CD14-positive monocyte (primary cell): ENCODE results near the gene ZNF558. TPM values are rescaled to one million over a fixed set of nuclear protein-coding genes. Genes with fewer than 3 reads are reported as not detected.

Experiments
- DNase-seq, 3 donors: peaks; one replicate each; pipeline ENCODE4 v3.0.0-alpha.2; 2011 to 2022
- H2AFZ ChIP-seq: 2 replicates; pipeline ENCODE4 v1.6.0; 2012; ENCODE audit warnings: mild to moderate bottlenecking, low read depth, low read length, inconsistent platforms; ENCODE audit not compliant: insufficient read depth, poor library complexity, severe bottlenecking
- H3K27ac ChIP-seq, 2 donors: 1 replicate in 1 of 2; 2 replicates in 1 of 2; pipeline ENCODE4 v1.5.1; 2012 to 2013; ENCODE audit warnings: low read length in 2 of 2, control low read depth in 1 of 2, inconsistent platforms in 1 of 2, low read depth in 1 of 2, mild to moderate bottlenecking in 1 of 2
- H3K27me3 ChIP-seq, 2 donors: one replicate each; pipeline versions ENCODE4 v1.6.0 to v1.6.1; 2011 to 2013; ENCODE audit warnings: low read length in 2 of 2; ENCODE audit not compliant: control insufficient read depth in 2 of 2, insufficient read depth in 2 of 2
- H3K36me3 ChIP-seq, 2 donors: replicated peaks in 1 of 2; 1 replicate in 1 of 2; 2 replicates in 1 of 2; pipeline versions ENCODE4 v1.5.1 to v1.6.1; 2012 to 2013; ENCODE audit warnings: low read length in 2 of 2, control low read depth in 1 of 2, inconsistent platforms in 1 of 2, mild to moderate bottlenecking in 1 of 2; ENCODE audit not compliant: insufficient read depth in 2 of 2, control insufficient read depth in 1 of 2
- H3K4me1 ChIP-seq, 2 donors: 1 replicate in 1 of 2; 2 replicates in 1 of 2; pipeline versions ENCODE4 v1.5.1 to v1.6.1; 2012 to 2013; ENCODE audit warnings: low read length in 2 of 2, control low read depth in 1 of 2, inconsistent platforms in 1 of 2, mild to moderate bottlenecking in 1 of 2, moderate library complexity in 1 of 2; ENCODE audit not compliant: insufficient read depth in 2 of 2, control insufficient read depth in 1 of 2
- H3K4me2 ChIP-seq: replicated peaks from 2 replicates; pipeline ENCODE3; 2012; ENCODE audit warnings: low read length, moderate library complexity, mild to moderate bottlenecking; ENCODE audit not compliant: poor library complexity, severe bottlenecking; ENCODE audit errors: extremely low read depth
- H3K4me3 ChIP-seq, 3 experiments: fragments of 200-600 bp in 1 of 3; sonication (generic) in 1 of 3; replicated peaks in 1 of 3; 1 replicate in 2 of 3; 2 replicates in 1 of 3; pipeline ENCODE4 v1.5.1; 2011 to 2013; ENCODE audit warnings: low read length in 3 of 3, mild to moderate bottlenecking in 3 of 3, control low read depth in 2 of 3, low read depth in 2 of 3, inconsistent platforms in 1 of 3, moderate library complexity in 1 of 3
- H3K79me2 ChIP-seq: 2 replicates; pipeline ENCODE4 v1.6.0; 2012; ENCODE audit warnings: mild to moderate bottlenecking, control low read depth, inconsistent platforms, low read length, moderate library complexity; ENCODE audit not compliant: insufficient read depth
- H3K9ac ChIP-seq: 2 replicates; pipeline ENCODE4 v1.6.0; 2017; ENCODE audit warnings: low read length, mild to moderate bottlenecking; ENCODE audit not compliant: insufficient read depth, poor library complexity, severe bottlenecking
- H3K9me3 ChIP-seq, 2 donors: replicated peaks in 1 of 2; 1 replicate in 1 of 2; 2 replicates in 1 of 2; pipeline versions ENCODE4 v1.5.1 to v1.6.1; 2012 to 2013; ENCODE audit warnings: low read length in 2 of 2, control low read depth in 1 of 2; ENCODE audit not compliant: control insufficient read depth in 1 of 2, insufficient read depth in 1 of 2
- H4K20me1 ChIP-seq: 2 replicates; pipeline ENCODE4 v1.6.0; 2012; ENCODE audit warnings: mild to moderate bottlenecking, low read length, control low read depth, moderate library complexity; ENCODE audit not compliant: insufficient read depth
- H3K27ac Mint-ChIP-seq, 7 donors: one replicate each; pipeline ENCODE4 v1.8.0; 2020; ENCODE audit warnings: mild to moderate bottlenecking in 7 of 7, mixed read lengths in 7 of 7, moderate library complexity in 6 of 7, inconsistent platforms in 2 of 7
- H3K27me3 Mint-ChIP-seq, 3 donors: one replicate each; pipeline ENCODE4 v1.8.0; 2021 to 2022; ENCODE audit warnings: low read depth in 3 of 3, mild to moderate bottlenecking in 3 of 3, mixed read lengths in 3 of 3, moderate library complexity in 3 of 3, inconsistent platforms in 1 of 3
- H3K36me3 Mint-ChIP-seq, 2 donors: one replicate each; pipeline ENCODE4 v1.8.0; 2020; ENCODE audit warnings: mixed read lengths in 2 of 2, inconsistent platforms in 1 of 2, mild to moderate bottlenecking in 1 of 2
- H3K4me1 Mint-ChIP-seq: one replicate; pipeline ENCODE4 v1.8.0; 2020; ENCODE audit warnings: mild to moderate bottlenecking, mixed read lengths
- H3K4me3 Mint-ChIP-seq, 2 donors: one replicate each; pipeline ENCODE4 v1.8.0; 2020; ENCODE audit warnings: mild to moderate bottlenecking in 2 of 2, mixed read lengths in 2 of 2, moderate library complexity in 1 of 2
- H3K9me3 Mint-ChIP-seq, 7 donors: one replicate each; pipeline ENCODE4 v1.8.0; 2020 to 2022; ENCODE audit warnings: mixed read lengths in 7 of 7, mild to moderate bottlenecking in 6 of 7, moderate library complexity in 6 of 7, inconsistent platforms in 2 of 7
- WGBS: methylation state at CpG from one replicate; pipeline ENCODE4 v1.1.5; 2013; ENCODE audit warnings: missing lambda C conversion rate; ENCODE audit not compliant: insufficient coverage; 5-methylcytosine and 5-hydroxymethylcytosine counted together
- intact Hi-C, 2 donors: fragments of 100-400 bp; cut with micrococcal nuclease; formaldehyde crosslinking; loops; one replicate each; pipeline versions ENCODE4 v1.15.0 to v1.15.1; 2023
- polyA plus RNA-seq, 3 donors: library from polyadenylated mRNA; depleted of rRNA in 1 of 3; unstranded in 2 of 3; stranded (reverse) in 1 of 3; fragments of 300-500 nt in 2 of 3; fragments of >200 nt in 1 of 3; fragmentation: Illumina TruSeq in 2 of 3; gene quantifications; 1 replicate in 2 of 3; 2 replicates in 1 of 3; pipeline ENCODE4 v1.2.3, GENCODE V29; 2012 to 2021
- TF ChIP-seq, protein P1 (sequence below): fragments of 200-600 bp; IDR thresholded peaks from one replicate; pipeline ENCODE4 v1.8.0; 2022; ENCODE audit warnings: antibody characterized with exemption, mild to moderate bottlenecking

ZNF558 gene
- polyA plus RNA-seq, 3 donors = 3.7 to 22.1 (median 5.6) TPM

DNA sequence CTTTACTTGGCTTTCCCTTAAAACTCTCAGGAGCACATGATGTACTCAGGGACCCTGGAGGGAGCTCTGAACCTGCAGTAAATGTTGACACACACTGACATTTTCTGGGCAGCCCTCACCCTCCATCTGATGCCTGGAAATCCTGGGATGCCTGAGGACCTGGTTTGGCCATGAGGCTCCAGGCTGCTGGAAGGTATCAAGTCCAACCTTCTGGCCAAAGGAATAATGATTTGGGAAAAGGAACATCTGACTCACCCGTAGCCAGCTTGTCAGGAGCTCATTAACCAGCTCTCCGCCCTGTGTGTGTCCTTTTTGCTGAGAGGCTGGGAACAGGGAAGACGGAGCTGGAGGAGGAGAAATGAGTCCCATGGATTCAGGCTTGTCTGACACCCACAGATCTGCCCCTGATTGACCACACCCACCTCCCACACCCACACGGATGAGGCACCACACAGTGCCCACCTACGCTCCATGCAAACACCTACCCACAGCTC is 10.3 kb downstream of the ZNF558 start:
- no peak overlapping the region for H3K9ac ChIP-seq
- H3K27me3 ChIP-seq = no peaks in the 10 kb centered on the region
- peak overlapping the region in 1 of 7 donors; percentile 4 for H3K27ac Mint-ChIP-seq
- peaks cover 80 to 90% of the 10 kb centered on the region in 2 donors for H3K36me3 Mint-ChIP-seq
- peaks cover 37 to 52% of the 10 kb centered on the region in 2 donors for H3K9me3 ChIP-seq
- no peak overlapping the region for H3K4me3 Mint-ChIP-seq
- WGBS = 100% methylated on average over 3 of the region's 5 CpGs
- H3K79me2 ChIP-seq = no peaks in the 10 kb centered on the region
- intact Hi-C loops = no loop called here
- no peaks in the 10 kb centered on the region for H4K20me1 ChIP-seq
- peaks cover 38 to 58% (median 48%) of the 10 kb centered on the region in 7 donors for H3K9me3 Mint-ChIP-seq
- no peaks in the 10 kb centered on the region for H3K4me1 ChIP-seq
- peaks cover 0 to 3% (median 0%) of the 10 kb centered on the region in 3 donors for H3K27me3 Mint-ChIP-seq
- TF ChIP-seq, protein P1, sequence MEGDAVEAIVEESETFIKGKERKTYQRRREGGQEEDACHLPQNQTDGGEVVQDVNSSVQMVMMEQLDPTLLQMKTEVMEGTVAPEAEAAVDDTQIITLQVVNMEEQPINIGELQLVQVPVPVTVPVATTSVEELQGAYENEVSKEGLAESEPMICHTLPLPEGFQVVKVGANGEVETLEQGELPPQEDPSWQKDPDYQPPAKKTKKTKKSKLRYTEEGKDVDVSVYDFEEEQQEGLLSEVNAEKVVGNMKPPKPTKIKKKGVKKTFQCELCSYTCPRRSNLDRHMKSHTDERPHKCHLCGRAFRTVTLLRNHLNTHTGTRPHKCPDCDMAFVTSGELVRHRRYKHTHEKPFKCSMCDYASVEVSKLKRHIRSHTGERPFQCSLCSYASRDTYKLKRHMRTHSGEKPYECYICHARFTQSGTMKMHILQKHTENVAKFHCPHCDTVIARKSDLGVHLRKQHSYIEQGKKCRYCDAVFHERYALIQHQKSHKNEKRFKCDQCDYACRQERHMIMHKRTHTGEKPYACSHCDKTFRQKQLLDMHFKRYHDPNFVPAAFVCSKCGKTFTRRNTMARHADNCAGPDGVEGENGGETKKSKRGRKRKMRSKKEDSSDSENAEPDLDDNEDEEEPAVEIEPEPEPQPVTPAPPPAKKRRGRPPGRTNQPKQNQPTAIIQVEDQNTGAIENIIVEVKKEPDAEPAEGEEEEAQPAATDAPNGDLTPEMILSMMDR = no peak
- no peak overlapping the region for H3K4me2 ChIP-seq
- no peak overlapping the region for H2AFZ ChIP-seq
- no peak overlapping the region for H3K27ac ChIP-seq
- DNase-seq = no peak
- H3K36me3 ChIP-seq = peaks cover 63 to 83% of the 10 kb centered on the region in 2 donors
- H3K4me1 Mint-ChIP-seq = no peaks in the 10 kb centered on the region
- no peak overlapping the region for H3K4me3 ChIP-seq

DNA sequence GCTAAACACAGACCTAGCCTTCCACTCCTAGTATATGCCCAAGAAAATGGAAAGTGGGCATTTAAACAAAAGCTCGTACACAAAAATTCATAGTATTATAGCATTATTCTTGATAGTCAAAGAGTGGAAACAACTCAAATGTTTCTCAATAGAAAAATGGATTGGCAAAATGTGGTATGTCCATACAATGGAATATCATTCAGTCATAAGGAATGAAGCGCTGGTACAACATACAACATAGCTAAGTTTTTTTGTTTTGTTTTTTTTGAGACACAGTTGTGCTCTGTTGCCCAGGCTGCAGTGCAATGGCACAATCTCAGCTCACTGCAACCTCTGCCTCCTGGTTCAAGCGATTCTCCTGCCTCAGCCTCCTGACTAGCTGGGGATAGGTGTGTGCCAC is 11.9 kb downstream of the ZNF558 start:
- peaks cover 48 to 68% of the 10 kb centered on the region in 2 donors for H3K9me3 ChIP-seq
- DNase-seq = no peak
- 90% methylated on average over 2 of the region's 3 CpGs for WGBS
- no peaks in the 10 kb centered on the region for H3K79me2 ChIP-seq
- H4K20me1 ChIP-seq = no peaks in the 10 kb centered on the region
- Mint-ChIP-seq H3K27me3 (peaks cover 0 to 3% (median 0%) of the 10 kb centered on the region in 3 donors), H3K4me1 (no peaks in the 10 kb centered on the region), H3K27ac (no peak overlapping the region), H3K36me3 (peaks cover 90 to 96% of the 10 kb centered on the region in 2 donors), H3K4me3 (no peak overlapping the region), H3K9me3 (peaks cover 49 to 70% (median 61%) of the 10 kb centered on the region in 7 donors)
- intact Hi-C loops = no loop called here
- peaks cover 67 to 99% of the 10 kb centered on the region in 2 donors for H3K36me3 ChIP-seq
- no peak overlapping the region for H3K27ac ChIP-seq
- no peak overlapping the region for H3K4me3 ChIP-seq
- H3K9ac ChIP-seq = no peak overlapping the region
- H3K4me2 ChIP-seq = no peak overlapping the region
- H3K4me1 ChIP-seq = no peaks in the 10 kb centered on the region
- TF ChIP-seq, protein P1 = no peak
- no peaks in the 10 kb centered on the region for H3K27me3 ChIP-seq
- H2AFZ ChIP-seq = no peak overlapping the region
